NOMO-1 treated with DMSO at 0.1 percent for 48 hours (cell line): ENCODE results near the gene ZMYM1.
"Not testable (repeated sequence)": the region's sequence is repeated elsewhere in the genome, so short reads cannot be mapped to it uniquely, and the experiment has no call there.

Experiments used
- DNase-seq: peaks from one replicate; lab custom pipeline; 2025; ENCODE audit not compliant: unreplicated experiment; lab: John Stamatoyannopoulos, UW

ZMYM1 gene

DNA sequence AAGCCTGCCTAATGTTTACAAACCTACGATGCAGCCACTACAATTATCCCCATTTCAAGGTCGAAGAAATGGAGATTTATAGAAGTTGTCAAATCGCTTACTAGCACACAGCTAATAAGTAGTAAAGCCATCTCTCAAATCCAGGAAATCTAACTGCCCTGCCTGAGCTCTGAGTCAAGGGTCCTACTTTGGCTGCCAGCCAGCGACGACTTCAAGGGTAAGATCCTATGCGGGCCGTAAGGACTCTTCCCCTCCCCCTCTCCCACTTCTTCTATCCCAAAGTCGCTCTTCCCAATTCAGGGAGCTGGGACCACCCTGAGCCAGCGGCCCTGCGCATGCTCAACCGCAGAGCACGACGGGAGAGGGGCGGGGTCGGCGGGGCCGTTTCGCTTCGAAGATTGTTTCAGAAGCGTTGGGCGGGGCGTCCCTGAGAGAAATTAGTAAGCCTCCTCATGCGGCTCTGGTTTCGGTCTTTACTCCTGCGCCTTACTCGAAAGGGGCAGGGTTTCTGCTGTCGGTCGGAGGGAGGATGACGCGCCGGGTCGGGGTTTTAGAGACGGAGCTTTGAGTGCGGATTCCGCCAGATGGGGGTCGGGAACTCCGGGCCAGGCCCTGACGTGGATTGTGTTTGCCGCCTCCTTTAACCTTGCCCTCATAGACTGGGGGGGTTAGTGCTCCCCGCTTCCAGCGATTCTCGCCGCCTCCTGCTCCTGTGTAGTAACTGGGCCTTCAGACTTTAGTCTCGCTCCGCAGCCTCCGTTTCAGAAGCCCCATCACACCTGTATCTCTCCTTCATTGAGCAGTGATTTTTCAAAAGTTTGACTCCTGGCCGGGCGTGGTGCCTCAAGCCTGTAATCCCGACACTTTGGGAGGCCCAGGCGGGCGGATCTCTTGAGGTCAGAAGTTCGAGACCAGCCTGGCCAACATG lies at the start of gene ZMYM1:
Gene ZMYM1 (plus strand): TSS at position 383 of the 928 bp plus-strand sequence. CDS start 14,603 bp downstream, outside the sequence.
- peak; percentile 80 for DNase-seq

DNA sequence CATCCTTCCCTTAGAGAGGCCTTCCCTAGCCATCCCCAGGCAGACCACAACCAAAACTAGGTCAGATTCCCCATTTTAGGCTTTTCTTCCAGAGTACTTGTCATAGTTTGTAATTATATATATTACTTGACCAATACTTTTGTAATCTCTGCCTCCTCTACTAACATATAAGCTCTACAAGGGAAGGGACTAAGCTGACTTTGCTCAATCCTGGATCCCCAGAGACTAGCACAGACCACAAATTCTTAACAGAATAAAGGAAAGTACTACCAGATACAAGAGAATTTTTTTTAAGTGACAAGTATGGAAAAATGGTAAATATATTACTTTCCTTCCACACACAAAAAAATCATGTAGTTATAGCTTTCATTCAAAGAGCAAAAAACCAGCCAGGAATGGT lies 49.4 kb upstream of the ZMYM1 start:
- no peak for DNase-seq

DNA sequence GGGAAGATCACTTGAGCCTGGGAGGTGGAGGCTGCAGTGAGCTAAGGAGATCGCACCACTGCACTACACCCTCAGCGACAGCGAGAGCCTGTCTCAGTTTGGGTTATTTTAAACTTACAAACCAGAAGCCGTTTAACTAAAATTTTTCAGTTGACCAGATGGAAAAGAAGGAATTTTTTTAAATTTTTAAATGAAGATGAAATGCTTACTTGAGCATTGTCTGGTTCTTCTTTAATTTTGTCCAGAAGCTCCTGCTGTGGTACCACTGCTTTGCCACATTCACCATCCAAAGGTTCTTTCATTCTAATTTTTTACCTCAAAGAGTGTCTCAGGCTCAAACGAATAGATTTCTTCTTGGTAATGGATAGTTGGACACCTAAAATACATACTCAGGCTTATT lies 48.8 kb upstream of the ZMYM1 start:
- DNase-seq, result no peak

DNA sequence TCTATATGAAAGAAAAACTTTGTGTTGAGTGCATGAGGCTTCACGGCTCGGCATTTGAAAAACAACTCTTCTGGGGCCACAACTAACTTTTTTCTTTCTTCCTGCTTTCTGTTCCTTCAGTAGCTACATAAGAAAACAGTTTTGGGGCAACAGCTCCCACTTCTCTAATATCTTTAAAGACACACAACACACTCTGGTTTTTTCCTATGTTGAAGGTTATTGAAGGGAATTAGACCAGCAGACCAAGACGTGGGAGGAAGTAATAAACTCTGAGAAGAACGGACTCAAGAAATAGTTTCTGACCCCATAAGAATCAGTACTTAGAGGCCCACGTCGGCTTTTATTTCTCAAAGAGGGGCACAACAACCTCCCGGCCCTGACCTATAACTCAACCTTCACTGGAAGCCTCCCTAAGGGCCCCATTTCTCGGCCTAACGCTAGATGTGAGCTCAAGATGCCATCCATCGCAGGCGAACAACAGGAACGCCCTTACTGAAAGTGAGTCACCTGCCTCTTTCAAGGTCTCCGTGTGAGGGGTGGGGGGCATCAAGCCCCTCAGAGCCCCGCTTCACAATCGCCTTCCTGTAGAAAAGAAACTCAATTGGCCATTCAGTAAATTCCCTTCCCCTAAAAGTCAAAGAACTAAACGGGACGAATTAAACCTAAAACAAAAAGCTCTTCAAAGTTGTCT lies 48.3 kb upstream of the ZMYM1 start:
- DNase-seq, result peak; percentile 74

DNA sequence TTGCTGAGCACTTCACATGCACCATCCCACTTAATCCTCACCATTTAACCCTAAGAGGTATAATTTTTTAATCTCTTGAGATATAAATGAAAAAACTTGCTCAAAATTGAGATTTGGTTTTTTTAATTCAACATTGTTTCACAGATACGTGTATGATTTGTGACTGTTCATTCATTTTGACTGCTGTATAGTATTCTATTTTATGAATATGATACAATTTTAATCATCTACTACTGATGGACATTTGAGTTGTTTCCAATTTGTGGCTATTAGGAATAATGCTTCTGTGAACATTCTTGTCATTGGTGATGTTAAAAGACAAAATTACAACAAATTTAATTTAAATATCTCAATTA lies 46.8 kb upstream of the ZMYM1 start:
- no peak for DNase-seq

DNA sequence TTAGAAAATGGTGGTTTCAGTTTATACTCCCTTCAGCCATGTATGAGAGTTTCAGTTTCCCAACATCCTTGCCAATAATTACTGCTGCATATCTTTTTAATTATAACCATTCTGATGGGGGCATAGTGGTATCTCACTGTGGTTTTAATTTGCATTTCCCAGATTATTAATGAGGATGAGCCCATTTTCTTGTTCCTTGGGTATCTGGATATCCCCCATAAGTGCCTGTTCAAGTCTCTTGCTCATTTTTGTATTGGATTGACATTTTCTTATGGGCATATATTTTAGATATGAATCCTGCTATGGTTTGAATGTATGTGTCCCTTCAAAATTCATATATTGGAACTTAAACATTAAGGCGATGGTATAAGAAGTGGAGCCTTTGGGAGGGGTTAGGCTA lies 45.8 kb upstream of the ZMYM1 start:
- no peak for DNase-seq

DNA sequence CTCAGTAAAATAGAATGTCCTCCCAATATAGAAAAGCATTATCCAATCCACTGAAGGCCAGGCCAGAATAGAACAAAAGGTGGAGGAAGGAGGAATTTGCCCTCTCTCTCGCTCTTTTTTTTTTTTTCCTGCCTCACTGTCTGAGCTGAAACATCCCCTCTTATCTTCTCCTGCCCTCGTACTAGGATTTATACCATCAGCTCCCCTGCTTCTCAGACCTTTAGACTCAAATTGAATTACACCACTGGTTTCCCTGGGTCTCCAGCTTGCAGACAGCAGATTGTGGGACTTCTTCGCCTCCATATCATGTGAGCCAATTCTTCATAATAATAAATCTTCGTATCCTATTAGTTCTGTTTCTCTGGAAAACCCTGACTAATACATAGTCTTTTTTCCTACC lies 42.6 kb upstream of the ZMYM1 start:
- no peak for DNase-seq

DNA sequence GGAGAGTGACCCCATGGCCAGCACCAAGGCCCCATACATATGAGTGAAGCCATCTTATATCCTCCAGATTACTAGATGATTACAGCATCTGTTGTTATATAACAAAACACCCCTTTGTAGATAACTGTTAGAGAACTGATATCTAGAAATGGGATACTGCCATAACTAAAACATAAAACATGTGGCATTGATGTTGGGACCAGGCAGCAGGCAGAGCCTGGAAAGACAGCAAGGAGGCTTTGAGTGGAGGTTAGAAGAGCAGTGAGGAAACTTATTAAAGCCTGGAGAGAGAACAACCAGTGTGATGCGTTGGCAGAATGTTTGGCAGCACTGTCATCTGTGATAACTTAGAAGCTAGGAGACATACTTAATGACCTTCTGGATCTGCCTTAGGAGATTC lies 42.0 kb upstream of the ZMYM1 start:
- DNase-seq, result no peak

DNA sequence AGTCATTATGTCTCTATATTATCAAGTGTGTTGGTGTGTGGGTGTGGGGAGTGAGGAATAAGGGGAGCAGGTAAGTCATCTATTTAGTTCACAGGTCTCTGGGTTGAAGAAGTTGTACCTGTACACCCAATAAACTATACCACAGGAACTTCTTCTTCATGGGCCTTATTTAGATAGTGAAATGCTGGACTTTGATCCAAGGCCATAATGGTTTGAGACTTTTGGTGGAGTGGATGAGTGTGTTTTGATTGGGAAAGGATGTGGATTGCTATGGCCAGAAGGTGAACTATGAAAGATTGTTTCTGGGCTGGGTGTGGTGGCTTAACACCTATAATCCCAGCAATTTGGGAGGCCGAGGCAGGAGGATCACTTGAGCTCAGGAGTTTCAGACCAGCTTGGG lies 40.5 kb upstream of the ZMYM1 start:
- DNase-seq, result no peak

DNA sequence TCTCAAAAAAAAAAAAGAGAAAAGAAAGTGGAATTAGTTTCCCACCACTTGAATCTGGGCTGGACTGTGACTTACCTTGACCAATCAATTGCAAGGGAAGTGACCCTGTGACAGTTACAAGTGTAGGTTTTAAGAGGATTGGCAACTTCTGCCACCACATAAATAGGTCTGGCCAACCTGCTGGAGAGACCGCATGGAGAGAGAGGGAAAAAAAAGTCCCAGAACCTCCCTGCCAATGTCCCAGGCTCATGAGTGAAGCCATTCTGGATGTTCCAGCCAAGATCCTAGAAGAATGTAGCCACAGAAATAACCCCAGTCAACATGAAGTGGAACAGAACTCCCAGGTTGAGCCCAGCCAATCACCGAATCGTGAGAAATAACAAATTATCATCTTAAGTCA lies 35.7 kb upstream of the ZMYM1 start:
- no peak for DNase-seq

DNA sequence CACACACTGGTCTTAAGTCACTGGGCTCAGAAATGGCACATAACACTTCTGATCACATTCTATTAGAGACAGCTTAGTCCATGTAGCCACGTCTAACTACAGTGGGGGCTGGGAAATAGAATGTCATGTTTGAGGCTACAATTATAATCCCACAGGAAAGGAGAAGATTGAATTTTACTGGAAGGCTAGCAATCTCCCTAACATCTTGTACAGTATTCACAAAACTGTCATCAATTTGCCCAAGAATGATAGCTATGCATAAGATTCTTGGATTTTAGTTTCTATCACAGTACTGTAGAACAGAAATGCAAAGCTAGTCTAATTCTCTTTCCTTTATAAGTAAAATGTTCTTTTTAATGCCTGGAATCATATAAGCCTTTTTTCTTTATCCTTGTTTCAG lies 34.8 kb upstream of the ZMYM1 start:
- DNase-seq, result no peak

DNA sequence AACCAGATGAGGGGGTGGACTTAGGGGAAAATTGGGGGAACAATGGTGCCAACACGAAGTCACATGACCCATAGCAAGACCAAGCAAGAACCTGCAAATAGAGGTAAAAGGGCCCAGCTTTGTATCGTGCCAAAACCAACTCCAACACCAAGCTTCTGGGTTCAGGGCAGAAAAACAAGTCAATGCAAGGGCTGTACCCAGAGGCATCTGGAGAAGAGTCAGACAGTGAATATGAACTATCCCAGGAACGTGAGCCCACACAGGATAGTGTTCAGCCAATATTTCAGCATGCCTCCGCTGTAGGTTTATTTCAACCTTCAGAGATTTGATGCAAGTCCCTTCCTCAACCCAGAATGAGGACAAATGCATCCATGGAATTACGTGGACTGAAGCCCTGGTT lies 32.5 kb upstream of the ZMYM1 start:
- DNase-seq, result no peak

DNA sequence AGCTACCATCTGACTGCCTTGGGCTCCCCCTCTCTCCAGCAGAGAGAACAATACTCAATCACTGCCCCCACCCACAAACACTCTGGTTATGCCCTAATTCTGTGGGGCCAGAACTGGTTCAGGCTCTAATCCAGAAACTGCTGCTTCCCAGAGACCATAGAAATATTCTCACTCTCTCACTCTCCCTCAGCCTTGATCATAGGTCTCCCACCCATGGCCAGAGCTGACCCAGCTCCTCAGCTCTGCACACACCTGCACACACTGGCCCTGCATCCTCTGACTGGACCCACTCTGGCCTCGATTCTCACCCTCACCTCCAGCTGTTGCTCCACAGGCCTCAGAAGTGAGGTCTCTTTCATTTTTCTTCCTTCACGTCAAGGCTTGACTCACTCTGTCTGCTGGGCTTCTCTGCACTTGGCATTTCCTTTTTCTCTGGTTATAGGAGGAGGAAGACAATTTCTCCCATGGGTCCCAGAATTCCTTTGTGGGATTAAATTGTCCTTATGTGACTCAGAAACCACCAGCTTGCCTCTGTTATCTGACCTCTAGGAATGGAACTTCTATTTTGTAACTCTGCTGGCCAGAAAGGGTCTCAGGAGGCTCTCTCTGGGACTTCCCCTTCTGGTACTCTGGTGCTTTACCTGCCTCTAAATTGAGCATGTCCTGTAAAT lies 31.9 kb upstream of the ZMYM1 start:
- DNase-seq, result no peak

DNA sequence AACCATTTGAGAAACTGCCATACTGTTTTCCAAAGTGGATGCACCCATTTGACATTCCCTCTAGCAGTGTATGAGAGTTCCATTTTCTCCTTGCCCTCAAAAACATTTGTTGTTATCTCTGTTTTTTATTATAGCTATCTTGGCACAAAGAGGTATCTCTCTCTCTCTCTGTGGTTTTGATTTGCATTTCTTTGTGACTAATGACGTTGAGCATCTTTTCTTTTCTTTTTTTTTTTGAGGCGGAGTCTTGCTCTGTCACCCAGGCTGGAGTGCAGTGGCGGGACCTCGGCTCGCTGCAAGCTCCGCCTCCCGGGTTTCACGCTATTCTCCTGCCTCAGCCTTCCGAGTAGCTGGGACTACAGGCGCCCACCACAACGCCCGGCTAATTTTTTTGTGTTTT lies 30.1 kb upstream of the ZMYM1 start:
- no peak for DNase-seq

DNA sequence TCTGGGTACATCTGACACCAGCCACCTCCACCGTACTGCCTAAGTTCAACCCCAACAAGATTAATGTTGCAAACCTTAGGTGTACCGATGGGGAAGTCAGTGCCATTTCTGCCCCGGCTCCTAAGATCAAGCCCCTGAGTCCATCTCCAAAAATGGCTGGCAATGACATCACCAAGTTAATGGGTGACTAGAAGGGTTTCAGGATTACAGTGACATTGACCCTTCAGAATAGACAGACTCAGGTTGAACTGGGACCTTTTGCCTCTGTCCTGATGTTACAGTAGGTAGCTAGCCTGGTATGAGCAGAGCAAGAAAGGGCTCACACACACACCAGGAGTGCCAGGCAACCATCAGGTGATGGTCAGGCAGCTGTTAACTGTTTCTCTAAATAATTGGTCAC lies 25.8 kb upstream of the ZMYM1 start:
- no peak for DNase-seq

DNA sequence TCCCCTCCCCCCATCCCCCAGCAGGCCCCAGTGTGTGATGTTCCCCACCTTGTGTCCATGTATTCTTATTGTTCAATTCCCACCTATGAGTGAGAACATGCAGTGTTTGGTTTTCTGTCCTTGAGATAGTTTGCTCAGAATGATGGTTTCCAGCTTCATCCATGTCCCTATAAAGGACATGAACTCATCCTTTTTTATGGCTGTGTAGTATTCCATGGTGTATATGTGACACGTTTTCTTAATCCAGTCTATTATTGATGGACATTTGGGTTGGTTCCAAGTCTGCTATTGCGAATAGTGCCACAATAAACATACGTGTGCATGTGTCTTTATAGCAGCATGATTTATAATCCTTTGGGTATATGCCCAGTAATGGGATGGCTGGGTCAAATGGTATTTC lies 24.9 kb upstream of the ZMYM1 start:
- DNase-seq, result not testable (repeated sequence)

DNA sequence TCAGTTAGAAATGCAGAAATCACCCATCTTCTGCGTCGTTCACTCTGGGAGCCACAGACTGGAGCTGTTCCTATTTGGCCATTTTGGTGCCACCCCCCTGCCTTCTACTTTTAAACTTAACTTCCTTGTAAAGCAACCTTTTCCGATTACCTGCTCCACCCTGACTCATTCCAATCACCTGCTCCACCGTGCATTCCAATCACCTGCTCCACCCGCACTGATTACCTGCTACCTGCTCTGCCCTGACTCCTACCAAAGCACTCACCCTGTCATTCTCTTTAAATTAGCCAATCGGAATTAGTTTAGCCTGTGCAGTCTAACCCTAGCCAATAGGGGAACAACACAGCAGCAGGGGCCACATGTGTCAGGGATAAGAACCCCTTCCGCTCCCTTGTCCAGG lies 20.9 kb upstream of the ZMYM1 start:
- not testable (repeated sequence) for DNase-seq

DNA sequence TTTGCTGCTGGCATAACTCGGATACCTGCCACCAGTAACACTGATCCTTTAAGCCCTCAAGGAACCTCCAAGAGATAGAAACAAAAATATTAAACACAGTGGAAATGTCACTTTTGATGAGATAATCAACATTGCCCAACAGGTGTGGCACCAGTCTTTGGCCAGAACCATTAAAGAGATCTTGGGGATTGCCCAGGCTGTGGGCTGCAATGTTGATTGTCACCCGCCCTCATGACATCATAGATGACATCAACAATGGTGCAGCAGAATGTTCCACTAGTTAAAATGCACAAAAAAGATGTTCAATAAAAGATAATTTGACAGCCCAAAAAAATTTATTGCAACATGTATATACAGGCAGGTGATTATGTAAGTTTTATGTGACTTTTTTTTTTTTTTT lies 20.2 kb upstream of the ZMYM1 start:
- DNase-seq, result no peak

DNA sequence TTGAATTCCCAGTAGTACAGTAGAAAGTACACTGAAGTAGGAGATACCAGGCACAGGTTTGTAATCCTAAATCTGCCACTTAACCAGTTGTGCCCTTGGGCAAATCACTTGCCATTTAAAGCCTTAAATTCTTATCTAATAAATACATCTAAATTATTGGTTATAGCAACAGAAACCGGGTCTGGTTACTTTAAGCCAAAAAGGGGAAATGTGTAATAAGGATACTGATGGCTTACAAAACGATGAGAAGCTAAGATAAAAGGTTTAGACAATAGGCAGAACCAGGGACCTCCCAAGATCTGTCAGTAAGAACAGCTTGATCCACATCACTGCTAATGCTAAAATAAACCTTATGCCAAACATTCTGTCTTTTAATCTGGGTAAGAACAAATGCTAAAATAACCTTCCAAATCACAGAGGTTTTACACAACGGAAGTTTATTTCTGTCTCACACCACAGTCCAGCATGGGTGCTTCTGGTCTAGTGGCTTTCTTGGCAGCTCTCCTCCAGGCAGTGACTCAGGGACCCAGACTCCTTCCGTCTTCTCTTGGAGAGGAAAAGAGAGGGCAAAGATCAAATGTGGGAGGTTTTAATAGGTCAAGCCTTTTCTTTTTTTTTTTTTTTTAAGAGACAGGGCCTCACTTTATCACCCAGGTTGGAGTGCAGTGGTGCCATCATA lies 16.5 kb upstream of the ZMYM1 start:
- DNase-seq, result peak; percentile 67

DNA sequence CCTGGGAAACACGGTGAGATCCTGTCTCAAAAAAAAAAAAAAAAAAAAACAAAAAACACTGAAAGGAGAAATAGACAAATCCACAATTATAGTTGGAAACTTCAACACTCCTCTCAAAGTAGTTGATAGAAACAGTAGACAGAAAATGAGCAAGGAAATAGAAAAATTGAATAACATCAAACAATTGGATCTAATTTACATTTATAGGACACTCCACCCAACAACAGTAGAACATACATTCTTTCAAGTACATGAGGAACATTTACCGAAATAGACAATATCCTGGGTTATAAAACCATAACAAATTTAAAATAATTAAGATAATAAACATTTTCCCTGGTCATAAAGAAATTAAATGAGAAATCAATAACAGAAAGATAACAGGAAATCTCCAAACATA lies 14.9 kb upstream of the ZMYM1 start:
- no peak for DNase-seq

DNA sequence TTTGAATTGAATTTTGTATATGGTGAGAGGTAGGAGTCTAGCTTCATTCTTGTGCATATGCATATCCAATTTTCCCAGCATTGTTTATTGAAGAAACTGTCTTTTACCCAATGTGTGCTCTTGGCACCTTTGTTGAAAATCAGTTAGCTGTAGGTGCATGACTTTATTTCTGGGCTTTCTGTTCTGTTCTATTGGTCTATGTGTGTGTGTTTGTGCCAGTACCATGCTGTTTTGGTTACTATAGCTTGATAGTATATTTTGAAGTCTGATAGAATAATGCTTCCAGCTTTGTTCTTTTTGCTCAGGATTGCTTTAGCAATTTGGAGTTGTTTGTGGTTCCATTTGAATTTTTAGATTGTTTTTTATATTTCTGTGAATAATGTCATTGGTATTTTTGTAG lies 9.4 kb upstream of the ZMYM1 start:
- no peak for DNase-seq
